ENCODE measurements around the gene TENM3. TPM values are rescaled to one million over a fixed set of nuclear protein-coding genes. Genes with fewer than 3 reads are reported as not detected.

Gene TENM3
- total RNA-seq, 1 experiment from 2014 or later = 5.3 TPM

- DNase-seq (ENCODE audit: low spot score) = no peak
Observed at GRCh38 chr4:182835006-182835740, 592.0 kb downstream of the TENM3 start.

- DNase-seq (ENCODE audit: low spot score) = no peak
Observed at GRCh38 chr4:182837831-182838230, 594.6 kb downstream of the TENM3 start.

GRCh38 chr4:182838535-182838934, 595.3 kb downstream of the TENM3 start:
- no peak for DNase-seq (ENCODE audit: low spot score)

GRCh38 chr4:182839256-182839655, 596.1 kb downstream of the TENM3 start:
- no peak for DNase-seq (ENCODE audit: low spot score)

GRCh38 chr4:182840108-182840507, 596.9 kb downstream of the TENM3 start:
- DNase-seq (ENCODE audit: low spot score) = no peak

GRCh38 chr4:182842104-182842600, 599.0 kb downstream of the TENM3 start:
- no peak for DNase-seq (ENCODE audit: low spot score)

GRCh38 chr4:182842759-182843390, 599.7 kb downstream of the TENM3 start:
- no peak for DNase-seq (ENCODE audit: low spot score)

GRCh38 chr4:182843808-182844325, 600.7 kb downstream of the TENM3 start:
- DNase-seq (ENCODE audit: low spot score) = no peak

- DNase-seq (ENCODE audit: low spot score) = no peak
Observed at GRCh38 chr4:182845618-182846017, 602.4 kb downstream of the TENM3 start.

- no peak for DNase-seq (ENCODE audit: low spot score)
Observed at GRCh38 chr4:182846036-182846435, 602.8 kb downstream of the TENM3 start.

GRCh38 chr4:182847576-182848450, 604.6 kb downstream of the TENM3 start:
- no peak for DNase-seq (ENCODE audit: low spot score)

GRCh38 chr4:182848685-182849084, 605.5 kb downstream of the TENM3 start:
- no peak for DNase-seq (ENCODE audit: low spot score)

Small RNA genes within 50 kb of the gene (small RNA-seq; reads per million reads assigned to genes)
- gene RN7SKP67 (not detected), gene RNU2-34P (14.6 reads per million, percentile 90 among the genes with 10 or more reads in this experiment)
